T-helper 2 cell (primary cell): ENCODE measurements around the gene BUD23.
"Not testable (repeated sequence)": the region's sequence is repeated elsewhere in the genome, so short reads cannot be mapped to it uniquely, and the experiment has no call there.

Experiments used
- DNase-seq, 5 experiments: peaks; one replicate each; pipeline versions ENCODE4 v3.0.0 to v3.0.0-alpha.2; 2012 to 2022

BUD23 gene

GRCh38 chr7:73719806-73720169, 36.4 kb downstream of the BUD23 start:
- no peak for DNase-seq

GRCh38 chr7:73720443-73720842, 37.0 kb downstream of the BUD23 start:
- DNase-seq: not testable (repeated sequence)

- no peak for DNase-seq
Measured at GRCh38 chr7:73721377-73721817, 38.0 kb downstream of the BUD23 start.

GRCh38 chr7:73722182-73722581, 38.8 kb downstream of the BUD23 start:
- DNase-seq: not testable (repeated sequence)

GRCh38 chr7:73722785-73723184, 39.4 kb downstream of the BUD23 start:
- no peak for DNase-seq

- no peak for DNase-seq
Measured at GRCh38 chr7:73723813-73724212, 40.4 kb downstream of the BUD23 start.

- DNase-seq: no peak
Measured at GRCh38 chr7:73726083-73726466, 42.7 kb downstream of the BUD23 start.

- DNase-seq: no peak
Measured at GRCh38 chr7:73727952-73728351, 44.6 kb downstream of the BUD23 start.

- DNase-seq: no peak
Measured at GRCh38 chr7:73728551-73728950, 45.2 kb downstream of the BUD23 start.

- no peak for DNase-seq
Measured at GRCh38 chr7:73730485-73730884, 47.1 kb downstream of the BUD23 start.

- DNase-seq: no peak
Measured at GRCh38 chr7:73732397-73732796, 49.0 kb downstream of the BUD23 start.

GRCh38 chr7:73734619-73735527, 51.5 kb downstream of the BUD23 start:
- DNase-seq: peak; percentile 43 to 88 (median 71)

- no peak for DNase-seq
Measured at GRCh38 chr7:73735528-73735905, 52.1 kb downstream of the BUD23 start.

- DNase-seq: no peak
Measured at GRCh38 chr7:73736885-73737284, 53.5 kb downstream of the BUD23 start.

GRCh38 chr7:73737491-73738219, 54.3 kb downstream of the BUD23 start:
- no peak for DNase-seq

GRCh38 chr7:73738220-73738611, 54.8 kb downstream of the BUD23 start:
- peak in 4 of 5 experiments; percentile 33 to 65 (median 59) for DNase-seq

GRCh38 chr7:73738612-73739386, 55.4 kb downstream of the BUD23 start, which contains the start of gene ABHD11:
Gene ABHD11 (minus strand): TSS chr7:73738802. CDS start chr7:73738770, 32 bp downstream.
- DNase-seq: peak; percentile 94 to 99 (median 97)

GRCh38 chr7:73739387-73739767, 56.0 kb downstream of the BUD23 start:
- no peak for DNase-seq

GRCh38 chr7:73740212-73740611, 56.8 kb downstream of the BUD23 start:
- no peak for DNase-seq

GRCh38 chr7:73740771-73741170, 57.4 kb downstream of the BUD23 start:
- DNase-seq: no peak

GRCh38 chr7:73741600-73741999, 58.2 kb downstream of the BUD23 start:
- no peak for DNase-seq

- no peak for DNase-seq
Measured at GRCh38 chr7:73742338-73742752, 58.9 kb downstream of the BUD23 start.
